Measurements from ENCODE around the gene MAPK14.
"Not testable (repeated sequence)": the region's sequence is repeated elsewhere in the genome, so short reads cannot be mapped to it uniquely, and the experiment has no call there.

The MAPK14 gene

GRCh38 chr6:36128793-36129192, 101.2 kb downstream of the MAPK14 start:
- no peak overlapping the region for H3K9ac ChIP-seq

GRCh38 chr6:36129334-36129733, 101.7 kb downstream of the MAPK14 start:
- H3K4me1 ChIP-seq = peaks cover 25% of the 10 kb centered on the region
- not testable (repeated sequence) for H3K27me3 ChIP-seq (ENCODE audit: control insufficient read depth, insufficient read depth, low read length); H3K4me2 ChIP-seq (ENCODE audit: low read length); H3K36me3 ChIP-seq (ENCODE audit: control insufficient read depth, insufficient read depth, low read length); H3K9me3 ChIP-seq (ENCODE audit: control insufficient read depth, low read length); H3K27ac ChIP-seq; H3K4me3 ChIP-seq (ENCODE audit: low read depth, low read length); H2AFZ ChIP-seq; H3K79me2 ChIP-seq; H3K9ac ChIP-seq

More at GRCh38 chr6:36128793-36129192, 101.2 kb downstream of the MAPK14 start:
- peaks cover 26% of the 10 kb centered on the region for H3K4me1 ChIP-seq
- no peaks in the 10 kb centered on the region for H3K27me3 ChIP-seq (ENCODE audit: control insufficient read depth, insufficient read depth, low read length)
- peaks cover 8% of the 10 kb centered on the region for H3K79me2 ChIP-seq
- no peak overlapping the region for H2AFZ ChIP-seq
- no peaks in the 10 kb centered on the region for H3K9me3 ChIP-seq (ENCODE audit: control insufficient read depth, low read length)
- no peak overlapping the region for H3K4me3 ChIP-seq (ENCODE audit: low read depth, low read length)
- H3K27ac ChIP-seq = no peak overlapping the region
- no peak for TF ChIP-seq CTCF (IDR thresholded peaks at IDR 0.05)
- no peak overlapping the region for H3K4me2 ChIP-seq (ENCODE audit: low read length)
- H3K36me3 ChIP-seq (ENCODE audit: control insufficient read depth, insufficient read depth, low read length) = no peaks in the 10 kb centered on the region

GRCh38 chr6:36129941-36130666, 102.5 kb downstream of the MAPK14 start, which contains the start of gene MAPK13:
MAPK13 (plus strand) TSS chr6:36130513; CDS start chr6:36130583, 70 bp downstream.
- peak within 1 kb of the TSS; percentile 71 for H3K9ac ChIP-seq
- H3K27me3 ChIP-seq (ENCODE audit: control insufficient read depth, insufficient read depth, low read length) = no peaks in the 10 kb centered on the region
- peak within 1 kb of the TSS; percentile 96 for H2AFZ ChIP-seq
- H3K4me3 ChIP-seq (ENCODE audit: low read depth, low read length) = peak within 1 kb of the TSS; percentile 75
- peaks cover 25% of the 10 kb centered on the region for H3K4me1 ChIP-seq
- H3K27ac ChIP-seq = peak within 1 kb of the TSS; percentile 98
- TF ChIP-seq CTCF (IDR thresholded peaks at IDR 0.05) = no peak
- peak within 1 kb of the TSS; percentile 83 for H3K4me2 ChIP-seq (ENCODE audit: low read length)
- H3K9me3 ChIP-seq (ENCODE audit: control insufficient read depth, low read length) = no peaks in the 10 kb centered on the region
- H3K79me2 ChIP-seq = peaks cover 8% of the 10 kb centered on the region
- H3K36me3 ChIP-seq (ENCODE audit: control insufficient read depth, insufficient read depth, low read length) = no peaks in the 10 kb centered on the region

GRCh38 chr6:36130667-36131510, 103.3 kb downstream of the MAPK14 start:
- H3K9ac ChIP-seq = peak overlapping the region; percentile 71
- H2AFZ ChIP-seq = peak overlapping the region; percentile 89
- peak; percentile 20 for TF ChIP-seq CTCF (IDR thresholded peaks at IDR 0.05)
- H3K36me3 ChIP-seq (ENCODE audit: control insufficient read depth, insufficient read depth, low read length) = no peaks in the 10 kb centered on the region
- H3K27me3 ChIP-seq (ENCODE audit: control insufficient read depth, insufficient read depth, low read length) = no peaks in the 10 kb centered on the region
- peak overlapping the region; percentile 83 for H3K4me2 ChIP-seq (ENCODE audit: low read length)
- H3K9me3 ChIP-seq (ENCODE audit: control insufficient read depth, low read length) = no peaks in the 10 kb centered on the region
- peak overlapping the region; percentile 75 for H3K4me3 ChIP-seq (ENCODE audit: low read depth, low read length)
- peak overlapping the region; percentile 98 for H3K27ac ChIP-seq
- H3K79me2 ChIP-seq = peaks cover 8% of the 10 kb centered on the region
- peaks cover 25% of the 10 kb centered on the region for H3K4me1 ChIP-seq

Measured in parathyroid adenoma (tissue), 2 donors.